Epithelial cell of esophagus (primary cell): Measurements from ENCODE around the gene RANBP10.

Source experiments
- DNase-seq: peaks from one replicate; pipeline ENCODE4 v3.0.0; 2010; ENCODE audit warnings: low read depth
- H3K4me3 ChIP-seq: 2 replicates; pipeline ENCODE4 v1.5.1; 2011; ENCODE audit warnings: mild to moderate bottlenecking, low read length, control low read depth
- CTCF ChIP-seq: IDR thresholded peaks from 2 replicates; pipeline ENCODE4 v1.5.1; 2011; ENCODE audit warnings: low read depth, mild to moderate bottlenecking, low read length, control low read depth, inconsistent platforms; ENCODE audit not compliant: insufficient read depth; ENCODE audit errors: missing control alignments

Gene RANBP10

DNA sequence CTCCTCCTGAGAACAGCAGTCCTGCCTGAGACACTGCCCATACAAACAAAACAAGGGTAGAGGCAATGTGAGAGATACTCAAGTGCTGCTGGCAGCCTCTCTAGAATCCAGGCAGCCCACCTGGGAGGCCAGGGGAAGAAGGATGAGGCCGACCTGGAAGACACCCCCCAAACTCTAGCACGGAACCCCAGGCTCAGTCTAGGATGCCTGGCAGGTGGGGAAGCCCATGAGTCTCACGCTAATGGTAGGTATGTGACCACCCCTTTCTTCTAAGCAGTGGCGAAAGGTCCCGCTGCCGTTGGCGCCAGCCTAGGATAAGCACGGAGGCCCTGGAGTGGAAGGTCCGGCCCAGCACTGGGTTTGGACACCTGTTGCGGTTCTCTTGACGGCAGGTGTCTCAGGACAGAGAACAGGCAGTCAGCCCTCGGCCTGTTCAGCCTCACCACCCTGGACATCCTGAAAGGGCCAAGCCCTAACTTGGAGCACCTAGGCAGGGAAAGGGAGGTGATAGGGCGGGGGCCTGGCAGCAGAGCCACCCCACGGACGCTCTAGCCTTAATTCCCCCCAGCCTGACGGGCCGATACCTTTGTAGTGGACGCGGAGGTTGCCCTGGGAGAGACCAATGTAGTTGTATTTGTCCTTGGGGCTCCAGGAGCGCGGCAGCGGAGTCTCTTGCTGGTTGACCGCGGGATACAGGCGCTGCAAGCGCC, 487 bp downstream of the RANBP10 start:
- H3K4me3 ChIP-seq, result peak overlapping the region; percentile 95
- DNase-seq, result peak; percentile 8
- no peak for TF ChIP-seq CTCF

DNA sequence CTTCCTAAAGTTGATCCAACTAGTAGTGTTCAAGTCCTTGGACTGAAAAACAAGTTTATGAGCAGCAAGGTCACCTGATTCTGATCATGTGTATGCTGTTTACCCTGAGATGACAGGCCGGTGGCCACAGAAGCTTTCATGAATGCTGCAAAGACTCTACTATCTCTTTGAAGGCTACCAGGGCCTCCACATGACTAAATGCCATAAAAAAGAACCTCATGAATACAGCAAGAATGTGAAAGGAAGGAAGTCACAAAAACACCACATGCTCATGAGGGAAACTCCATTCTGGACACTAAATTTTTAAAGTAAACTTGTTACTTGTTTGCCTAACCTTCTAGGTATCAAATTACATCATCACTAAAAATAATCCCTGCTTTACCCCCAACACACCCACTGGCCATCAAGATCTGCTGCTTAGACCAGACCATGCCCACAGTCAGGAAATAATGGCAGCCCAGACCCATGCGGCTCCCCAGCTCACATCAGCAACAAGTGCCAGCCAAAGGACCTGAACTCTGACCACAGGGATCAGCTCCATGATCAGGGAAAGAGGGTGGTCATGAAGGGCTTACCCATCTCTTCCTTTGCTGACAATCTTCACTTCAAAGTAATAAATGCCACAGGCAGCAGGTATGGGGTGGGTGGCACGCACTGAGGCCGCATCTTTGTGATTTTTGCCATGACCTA, 1.4 kb downstream of the RANBP10 start:
- H3K4me3 ChIP-seq, result peak overlapping the region; percentile 95
- no peak for TF ChIP-seq CTCF
- DNase-seq, result no peak

DNA sequence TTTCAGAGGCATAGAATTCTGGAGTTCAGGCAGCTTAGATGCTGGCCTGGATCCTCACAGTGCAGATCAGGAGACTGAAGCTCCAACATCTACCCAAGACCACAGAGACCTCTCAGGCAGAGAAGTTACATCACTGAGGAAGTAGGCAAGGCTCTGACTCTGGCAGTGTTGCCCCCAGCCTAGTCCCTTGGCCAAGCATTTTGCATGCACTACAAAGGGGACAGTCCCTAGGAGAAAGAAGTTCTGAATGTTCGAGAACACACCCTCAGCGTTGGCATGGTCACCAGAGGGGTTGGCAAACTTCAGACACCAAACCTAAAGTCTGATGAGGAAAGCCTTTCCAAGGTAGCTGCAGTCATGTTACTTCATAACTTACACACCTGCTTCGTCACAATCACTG, 2.5 kb downstream of the RANBP10 start:
- H3K4me3 ChIP-seq, result no peak overlapping the region
- DNase-seq, result no peak
- TF ChIP-seq CTCF, result no peak

- H3K4me3 ChIP-seq, result no peak overlapping the region
- no peak for DNase-seq
- TF ChIP-seq CTCF, result no peak
Measured at GRCh38 chr16:67801883-67802282, 4.5 kb downstream of the RANBP10 start.

DNA sequence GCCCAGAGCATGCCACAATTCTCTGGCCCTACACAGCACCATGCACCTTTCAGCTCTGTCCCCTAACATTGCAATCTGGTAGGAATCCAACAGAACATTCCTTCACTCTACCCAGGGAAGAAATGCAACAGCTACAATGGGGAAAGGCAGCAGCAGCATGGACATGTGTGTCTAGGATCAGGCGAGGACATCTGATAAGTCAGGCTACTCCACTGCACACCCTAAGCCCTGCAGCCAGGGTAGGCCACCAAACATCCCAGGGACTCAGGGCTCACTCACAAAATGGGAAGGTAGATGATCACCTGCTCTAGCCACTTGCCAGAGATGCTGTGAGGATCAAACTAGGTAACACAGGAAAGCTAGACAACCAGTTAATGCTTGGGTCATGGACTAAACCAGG, 5.1 kb downstream of the RANBP10 start:
- no peak for TF ChIP-seq CTCF
- H3K4me3 ChIP-seq, result no peak overlapping the region
- DNase-seq, result no peak

DNA sequence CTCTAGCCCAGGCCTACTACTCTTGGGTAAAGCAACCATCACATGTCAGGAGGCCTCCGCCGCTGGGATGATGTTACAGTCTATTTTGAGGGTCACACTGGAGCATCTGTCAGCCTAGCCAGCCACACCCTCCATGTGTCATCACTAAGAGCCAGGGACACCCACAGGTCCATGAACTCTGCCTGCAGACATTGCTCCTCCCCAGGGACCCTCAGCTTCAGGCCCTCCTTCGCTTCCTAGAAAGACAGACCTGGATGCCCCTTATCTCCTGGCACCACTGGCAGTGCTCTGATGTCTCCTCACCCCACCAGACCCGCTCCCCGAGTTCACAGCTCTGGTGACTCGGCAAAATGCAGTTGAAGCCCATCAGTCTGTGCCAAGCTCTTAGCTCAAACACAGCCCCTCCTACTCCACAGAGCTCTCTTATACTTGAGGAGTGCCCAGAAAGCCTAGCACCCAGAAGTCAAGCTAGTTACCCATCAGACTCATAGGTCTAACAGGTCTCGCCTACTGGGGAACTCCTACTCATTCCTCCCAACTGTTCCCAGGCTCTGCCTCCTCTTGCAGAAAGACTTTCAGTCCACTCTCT, 5.9 kb downstream of the RANBP10 start:
- no peak for TF ChIP-seq CTCF
- DNase-seq, result no peak
- no peak overlapping the region for H3K4me3 ChIP-seq
